HepG2 (cell line): ENCODE results near the gene NGEF. TPM values are rescaled to one million over a fixed set of nuclear protein-coding genes. Genes with fewer than 3 reads are reported as not detected.
A peak's percentile ranks its signal among the peaks of the same experiment; 100 is the strongest.

Source experiments
- ARNT2 ChIP-seq: sonication (generic); formaldehyde crosslinking; IDR thresholded peaks from 2 replicates; pipeline ENCODE4 v1.8.0; 2022; ENCODE audit warnings: mild to moderate bottlenecking, low read depth, missing genetic modification reagents, moderate library complexity
- ATF1 ChIP-seq: IDR thresholded peaks from 2 replicates; pipeline ENCODE4 v1.6.1; 2016; ENCODE audit warnings: mild to moderate bottlenecking, control low read depth
- FOXK2 ChIP-seq: fragments of 450-650 bp; IDR thresholded peaks from 2 replicates; pipeline ENCODE4 v1.6.1; 2016
- FOXP4 ChIP-seq: sonication (generic); formaldehyde crosslinking; IDR thresholded peaks from 2 replicates; pipeline ENCODE4 v1.4.0; 2020; ENCODE audit warnings: missing genetic modification reagents
- GPN1 ChIP-seq: sonication (generic); formaldehyde crosslinking; IDR thresholded peaks from 2 replicates; pipeline ENCODE4 v1.5.1; 2020; ENCODE audit warnings: missing genetic modification reagents, borderline replicate concordance
- IRF9 ChIP-seq: sonication (generic); formaldehyde crosslinking; IDR thresholded peaks from 2 replicates; pipeline ENCODE4 v1.8.0; 2022; ENCODE audit warnings: missing genetic modification reagents, mild to moderate bottlenecking, borderline replicate concordance
- IRX3 ChIP-seq: sonication (generic); formaldehyde crosslinking; IDR thresholded peaks from 2 replicates; pipeline ENCODE4 v1.8.1; 2023; ENCODE audit warnings: mild to moderate bottlenecking, low read depth, missing genetic modification reagents, borderline replicate concordance
- KDM4B ChIP-seq: sonication (generic); formaldehyde crosslinking; IDR thresholded peaks from 2 replicates; pipeline ENCODE4 v1.4.0; 2020; ENCODE audit warnings: missing genetic modification reagents
- KLF13 ChIP-seq: sonication (generic); formaldehyde crosslinking; IDR thresholded peaks from 2 replicates; pipeline ENCODE4 v1.4.0; 2020; ENCODE audit warnings: mild to moderate bottlenecking, missing genetic modification reagents
- KLF6 ChIP-seq: IDR thresholded peaks from 2 replicates; pipeline ENCODE4 v1.8.0; 2016; ENCODE audit warnings: missing biosample characterization, missing genetic modification reagents
- MBD4 ChIP-seq: IDR thresholded peaks from 2 replicates; pipeline ENCODE4 v1.6.1; 2012; ENCODE audit warnings: low read length, inconsistent platforms, borderline replicate concordance
- MXD4 ChIP-seq: IDR thresholded peaks from 2 replicates; pipeline ENCODE4 v1.6.1; 2016; ENCODE audit warnings: mild to moderate bottlenecking, missing biosample characterization, missing genetic modification reagents
- NCOA1 ChIP-seq: sonication (generic); formaldehyde crosslinking; IDR thresholded peaks from 2 replicates; pipeline ENCODE4 v1.9.0; 2021; ENCODE audit warnings: missing genetic modification reagents
- NR2C2 ChIP-seq: sonication (generic); formaldehyde crosslinking; IDR thresholded peaks from 2 replicates; pipeline ENCODE4 v1.4.0; 2020; ENCODE audit warnings: missing genetic modification reagents, mild to moderate bottlenecking, moderate library complexity, borderline replicate concordance
- POLR2AphosphoS2 ChIP-seq: IDR thresholded peaks from 2 replicates; pipeline ENCODE4 v1.6.1; 2011; ENCODE audit warnings: low read depth, low read length, improper control_type of control experiment
- RBFOX2 ChIP-seq: fragments of 200-400 bp; formaldehyde crosslinking; IDR thresholded peaks from 2 replicates; pipeline ENCODE4 v1.6.1; 2017; ENCODE audit warnings: low read depth, mild to moderate bottlenecking, low read length
- REL ChIP-seq: sonication (generic); formaldehyde crosslinking; conservative IDR thresholded peaks from 2 replicates; pipeline ENCODE4 v1.8.0; 2022; ENCODE audit warnings: mild to moderate bottlenecking, missing genetic modification reagents, moderate library complexity
- SALL2 ChIP-seq: sonication (generic); formaldehyde crosslinking; IDR thresholded peaks from 2 replicates; pipeline ENCODE4 v1.8.1; 2023; ENCODE audit warnings: mild to moderate bottlenecking, missing genetic modification reagents, inconsistent platforms
- SMARCC2 ChIP-seq: fragments of 450-650 bp; IDR thresholded peaks from 2 replicates; pipeline ENCODE4 v1.6.1; 2017; ENCODE audit warnings: antibody characterized with exemption, mild to moderate bottlenecking
- ZMAT3 ChIP-seq: sonication (generic); formaldehyde crosslinking; conservative IDR thresholded peaks from 2 replicates; pipeline ENCODE4 v1.7.0; 2021; ENCODE audit warnings: missing genetic modification reagents
- ZMYM4 ChIP-seq: sonication (generic); formaldehyde crosslinking; IDR thresholded peaks from 2 replicates; pipeline ENCODE4 v1.8.1; 2023; ENCODE audit warnings: mild to moderate bottlenecking, missing genetic modification reagents
- ZNF280B ChIP-seq: sonication (generic); formaldehyde crosslinking; IDR thresholded peaks from 2 replicates; pipeline ENCODE4 v1.5.0; 2020; ENCODE audit warnings: missing genetic modification reagents, mild to moderate bottlenecking, borderline replicate concordance
- ZNF501 ChIP-seq: sonication (generic); formaldehyde crosslinking; IDR thresholded peaks from 2 replicates; pipeline ENCODE4 v1.5.1; 2020; ENCODE audit warnings: mild to moderate bottlenecking, moderate library complexity, missing genetic modification reagents
- ZNF562 ChIP-seq: sonication (generic); formaldehyde crosslinking; IDR thresholded peaks from 2 replicates; pipeline ENCODE4 v1.8.0; 2022; ENCODE audit warnings: missing genetic modification reagents, borderline replicate concordance
- ZNF605 ChIP-seq: sonication (generic); formaldehyde crosslinking; IDR thresholded peaks from 2 replicates; pipeline ENCODE4 v1.8.0; 2022; ENCODE audit warnings: mild to moderate bottlenecking, missing genetic modification reagents
- ZNF761 ChIP-seq: sonication (generic); formaldehyde crosslinking; conservative IDR thresholded peaks from 2 replicates; pipeline ENCODE4 v1.4.0; 2020; ENCODE audit warnings: mild to moderate bottlenecking, missing genetic modification reagents
- ZNF839 ChIP-seq: sonication (generic); formaldehyde crosslinking; IDR thresholded peaks from 2 replicates; pipeline ENCODE4 v1.4.0; 2020; ENCODE audit warnings: missing genetic modification reagents, mild to moderate bottlenecking, borderline replicate concordance
- ZSCAN12 ChIP-seq: sonication (generic); formaldehyde crosslinking; IDR thresholded peaks from 2 replicates; pipeline ENCODE4 v1.9.0; 2021; ENCODE audit warnings: mild to moderate bottlenecking, missing genetic modification reagents
- polyA plus RNA-seq, 8 experiments: library from polyadenylated mRNA; depleted of rRNA in 3 of 8; stranded (reverse) in 7 of 8; unstranded in 1 of 8; fragments of >200 nt; fragmentation: Illumina TruSeq in 4 of 8; extraction: Trizol in 4 of 8; gene quantifications; 2 replicates each; pipeline versions ENCODE4 v1.2.1 to v1.2.3, GENCODE V29; 2011 to 2016; ENCODE audit warnings: low read depth in 4 of 8, missing spikeins in 1 of 8, mixed read lengths in 1 of 8; ENCODE audit not compliant: insufficient read depth in 1 of 8
- total RNA-seq, 5 experiments: library from RNA; depleted of rRNA; stranded (reverse); fragments of >200 nt; fragmentation: Illumina TruSeq; extraction: Trizol; gene quantifications; 2 replicates each; pipeline ENCODE4 v1.2.3, GENCODE V29; 2016; ENCODE audit warnings: low read depth in 1 of 5

Gene NGEF
- total and polyA plus RNA-seq, 2 of the 13 experiments (the other 11 are each of a cell fraction or from before 2014, with no cell fraction given): 14.4 to 36.9 TPM

GRCh38 chr2:232876161-232876977 is 136.7 kb downstream of the NGEF start (continued):
- TF ChIP-seq NR2C2 (no peak), KDM4B (CRISPR knock-in tag) (no peak), KLF6 (CRISPR knock-in tag) (no peak), ZMYM4 (CRISPR knock-in tag) (no peak), ZNF280B (no peak), MBD4 (no peak), RBFOX2 (peak; percentile 95), ARNT2 (CRISPR knock-in tag) (0 out of 2 replicates have a peak, but pooled peaks have one; percentile 36), SMARCC2 (no peak), IRX3 (CRISPR knock-in tag) (0 out of 2 replicates have a peak, but pooled peaks have one; percentile 59), ZMAT3 (CRISPR knock-in tag) (peak; percentile 83), KLF13 (CRISPR knock-in tag) (no peak), NCOA1 (CRISPR knock-in tag) (no peak), ZNF761 (CRISPR knock-in tag) (no peak), GPN1 (CRISPR knock-in tag) (no peak), ZNF562 (CRISPR knock-in tag) (no peak), REL (CRISPR knock-in tag) (no peak), FOXP4 (CRISPR knock-in tag) (no peak), ZNF501 (no peak), SALL2 (CRISPR knock-in tag) (peak; percentile 66), ZSCAN12 (CRISPR knock-in tag) (no peak), ZNF839 (CRISPR knock-in tag) (no peak), ZNF605 (CRISPR knock-in tag) (no peak), ATF1 (CRISPR knock-in tag) (no peak), POLR2AphosphoS2 (no peak), FOXK2 (no peak), IRF9 (CRISPR knock-in tag) (no peak), MXD4 (CRISPR knock-in tag) (no peak; the same call in 1 of the 2 replicates)
